Suprapubic skin (tissue), 4 donors: ENCODE results near the gene SNURF. TPM values are rescaled to one million over a fixed set of nuclear protein-coding genes. Genes with fewer than 3 reads are reported as not detected.
"Not testable (repeated sequence)": the region's sequence is repeated elsewhere in the genome, so short reads cannot be mapped to it uniquely, and the experiment has no call there.

Experiments used
- DNase-seq, 2 donors: peaks; one replicate each; pipeline ENCODE4 v3.0.0-alpha.2; 2019; ENCODE audit warnings: low spot score in 2 of 2
- H3K27ac ChIP-seq: fragments of 200-600 bp; sonication (generic); one replicate; pipeline ENCODE4 v1.5.1; 2019
- H3K27me3 ChIP-seq: fragments of 200-600 bp; sonication (generic); one replicate; pipeline ENCODE4 v1.5.1; 2019
- H3K36me3 ChIP-seq: fragments of 200-600 bp; sonication (generic); one replicate; pipeline ENCODE4 v1.5.1; 2019
- H3K4me1 ChIP-seq: fragments of 200-600 bp; sonication (generic); one replicate; pipeline ENCODE4 v1.5.1; 2019
- H3K4me3 ChIP-seq: fragments of 200-600 bp; sonication (generic); one replicate; pipeline ENCODE4 v1.5.1; 2019; ENCODE audit warnings: mild to moderate bottlenecking
- H3K9me3 ChIP-seq: fragments of 200-600 bp; sonication (generic); one replicate; pipeline ENCODE4 v1.5.1; 2019
- EP300 ChIP-seq: sonication (generic); formaldehyde crosslinking; IDR thresholded peaks from one replicate; pipeline ENCODE4 v1.6.1; 2017; ENCODE audit warnings: antibody characterized with exemption
- POLR2A ChIP-seq, 2 donors: fragments of 450-650 bp; IDR thresholded peaks; one replicate each; pipeline ENCODE4 v1.6.1; 2017; ENCODE audit warnings: antibody characterized with exemption in 2 of 2, mild to moderate bottlenecking in 2 of 2, moderate library complexity in 2 of 2
- POLR2AphosphoS5 ChIP-seq, 3 donors: sonication (generic); formaldehyde crosslinking; IDR thresholded peaks; one replicate each; pipeline ENCODE4 v1.6.1; 2017; ENCODE audit warnings: antibody characterized with exemption in 3 of 3
- WGBS: methylation state at CpG from one replicate; pipeline ENCODE4 v1.1.5; 2018; 5-methylcytosine and 5-hydroxymethylcytosine counted together
- total RNA-seq, 4 donors: library from RNA; depleted of rRNA; stranded (reverse); fragments of >200 nt; gene quantifications; one replicate each; pipeline ENCODE4 v1.1.0, GENCODE V29; 2016
- TF ChIP-seq, protein P1 (sequence below), 2 donors: fragments of 200-600 bp in 1 of 2; fragments of 450-650 bp in 1 of 2; sonication (generic) in 1 of 2; IDR thresholded peaks; one replicate each; pipeline ENCODE4 v1.5.1; 2016 to 2019; ENCODE audit warnings: antibody characterized with exemption in 2 of 2, mild to moderate bottlenecking in 1 of 2, moderate library complexity in 1 of 2

The SNURF gene
- total RNA-seq, 4 donors from 2014 or later: 7.1 to 17.8 (median 9.8) TPM; not detected in 1

DNA sequence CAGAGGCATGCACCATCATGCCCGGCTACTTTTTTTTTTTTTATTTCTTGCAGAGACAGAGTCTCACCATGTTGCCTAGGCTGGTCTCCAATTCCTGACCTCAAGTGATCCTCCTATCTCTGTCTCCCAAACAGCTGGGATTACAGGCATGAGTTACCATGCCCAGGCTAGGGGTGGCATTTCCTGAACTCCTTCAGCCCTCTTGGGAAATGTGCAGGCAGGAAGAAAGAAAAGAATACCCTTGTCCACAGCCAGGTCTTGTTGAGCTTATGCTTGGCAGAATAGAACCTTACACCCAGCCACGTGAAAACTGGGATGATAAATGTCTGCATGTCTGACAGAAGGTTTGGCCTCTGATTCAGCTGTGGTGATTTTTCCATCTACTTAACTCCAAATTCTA, 30.2 kb upstream of the SNURF start:
- Histone ChIP-seq H3K27me3 (no peaks in the 10 kb centered on the region), H3K4me1 (no peaks in the 10 kb centered on the region), H3K4me3 (no peak overlapping the region), H3K27ac (no peak overlapping the region), H3K36me3 (no peaks in the 10 kb centered on the region), H3K9me3 (peaks cover 5% of the 10 kb centered on the region)
- TF ChIP-seq POLR2A (IDR thresholded peaks at IDR 0.05) (no peak), EP300 (no peak), POLR2AphosphoS5 (IDR thresholded peaks at IDR 0.05) (no peak)
- TF ChIP-seq, protein P1, sequence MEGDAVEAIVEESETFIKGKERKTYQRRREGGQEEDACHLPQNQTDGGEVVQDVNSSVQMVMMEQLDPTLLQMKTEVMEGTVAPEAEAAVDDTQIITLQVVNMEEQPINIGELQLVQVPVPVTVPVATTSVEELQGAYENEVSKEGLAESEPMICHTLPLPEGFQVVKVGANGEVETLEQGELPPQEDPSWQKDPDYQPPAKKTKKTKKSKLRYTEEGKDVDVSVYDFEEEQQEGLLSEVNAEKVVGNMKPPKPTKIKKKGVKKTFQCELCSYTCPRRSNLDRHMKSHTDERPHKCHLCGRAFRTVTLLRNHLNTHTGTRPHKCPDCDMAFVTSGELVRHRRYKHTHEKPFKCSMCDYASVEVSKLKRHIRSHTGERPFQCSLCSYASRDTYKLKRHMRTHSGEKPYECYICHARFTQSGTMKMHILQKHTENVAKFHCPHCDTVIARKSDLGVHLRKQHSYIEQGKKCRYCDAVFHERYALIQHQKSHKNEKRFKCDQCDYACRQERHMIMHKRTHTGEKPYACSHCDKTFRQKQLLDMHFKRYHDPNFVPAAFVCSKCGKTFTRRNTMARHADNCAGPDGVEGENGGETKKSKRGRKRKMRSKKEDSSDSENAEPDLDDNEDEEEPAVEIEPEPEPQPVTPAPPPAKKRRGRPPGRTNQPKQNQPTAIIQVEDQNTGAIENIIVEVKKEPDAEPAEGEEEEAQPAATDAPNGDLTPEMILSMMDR (IDR thresholded peaks at IDR 0.05): no peak
- 67% methylated on average over 2 of the region's 2 CpGs for WGBS
- DNase-seq: no peak

DNA sequence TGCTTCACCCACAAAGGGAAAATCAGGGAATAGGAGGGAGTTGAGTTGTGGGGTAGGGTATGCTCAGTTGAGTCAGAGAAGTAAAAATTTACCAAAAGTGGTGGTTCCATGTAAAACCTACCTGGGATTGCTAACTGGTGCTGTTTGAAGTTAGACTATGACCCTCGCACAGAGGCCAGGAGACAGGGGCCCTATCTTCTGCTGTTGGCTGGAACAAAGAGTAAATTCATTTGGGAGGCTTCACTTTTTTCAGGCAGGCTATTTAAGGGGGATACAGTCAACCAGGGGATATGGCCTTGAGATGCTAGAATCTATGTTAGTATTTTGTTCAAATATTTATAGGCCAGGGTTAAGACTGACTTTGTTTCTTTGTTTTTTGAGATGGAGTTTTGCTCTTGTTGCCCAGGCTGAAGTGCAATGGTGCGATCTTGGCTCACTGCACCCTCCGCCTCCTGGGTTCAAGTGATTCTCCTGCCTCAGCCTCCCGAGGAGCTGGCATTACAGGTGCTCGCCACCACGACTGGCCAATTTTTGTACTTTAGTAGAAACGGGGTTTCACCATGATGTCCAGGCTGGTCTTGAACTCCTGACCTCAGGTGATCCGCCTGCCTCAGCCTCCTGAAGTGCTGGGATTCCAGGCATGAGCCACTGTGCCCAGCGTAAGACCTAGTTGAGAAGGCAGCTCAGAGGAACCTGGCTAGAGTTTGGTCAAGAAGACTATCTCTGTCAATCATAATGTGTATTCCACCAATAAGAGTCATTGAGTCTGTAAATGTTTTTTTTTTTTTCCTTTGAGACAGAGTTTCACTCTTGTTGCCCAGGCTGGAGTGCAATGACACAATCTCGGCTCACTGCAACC, 22.7 kb upstream of the SNURF start:
- H3K27ac ChIP-seq, H3K27me3 ChIP-seq, H3K4me1 ChIP-seq, DNase-seq, H3K4me3 ChIP-seq, H3K36me3 ChIP-seq, H3K9me3 ChIP-seq: not testable (repeated sequence)
- WGBS: 87% methylated on average over 9 of the region's 10 CpGs

DNA sequence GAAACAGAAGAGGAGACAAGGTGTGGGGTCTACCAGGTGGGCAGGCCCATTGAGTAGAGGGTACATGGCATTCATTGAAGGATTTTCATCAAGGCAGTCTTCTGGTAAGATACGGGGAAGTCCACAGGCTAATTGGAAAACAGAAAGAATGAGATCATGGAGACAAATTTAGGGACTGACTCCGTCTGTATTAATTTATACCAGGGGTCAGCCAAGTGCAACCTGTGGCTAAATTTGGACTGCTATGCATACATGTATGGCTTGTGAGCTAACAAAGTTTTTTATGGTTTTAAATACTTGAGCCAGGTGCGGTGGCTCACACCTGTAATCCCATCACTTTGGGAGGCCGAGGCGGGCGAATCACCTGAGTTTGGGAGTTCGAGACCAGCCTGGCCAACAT, 21.1 kb upstream of the SNURF start:
- H3K27me3 ChIP-seq: no peaks in the 10 kb centered on the region
- 90% methylated on average over 7 of the region's 7 CpGs for WGBS
- H3K9me3 ChIP-seq: no peaks in the 10 kb centered on the region
- TF ChIP-seq POLR2AphosphoS5 (IDR thresholded peaks at IDR 0.05): no peak
- no peak for TF ChIP-seq EP300
- TF ChIP-seq, protein P1 (IDR thresholded peaks at IDR 0.05): no peak
- TF ChIP-seq POLR2A (IDR thresholded peaks at IDR 0.05): no peak
- DNase-seq: no peak
- H3K4me3 ChIP-seq: no peak overlapping the region
- H3K4me1 ChIP-seq: no peaks in the 10 kb centered on the region
- no peaks in the 10 kb centered on the region for H3K36me3 ChIP-seq
- H3K27ac ChIP-seq: no peak overlapping the region

DNA sequence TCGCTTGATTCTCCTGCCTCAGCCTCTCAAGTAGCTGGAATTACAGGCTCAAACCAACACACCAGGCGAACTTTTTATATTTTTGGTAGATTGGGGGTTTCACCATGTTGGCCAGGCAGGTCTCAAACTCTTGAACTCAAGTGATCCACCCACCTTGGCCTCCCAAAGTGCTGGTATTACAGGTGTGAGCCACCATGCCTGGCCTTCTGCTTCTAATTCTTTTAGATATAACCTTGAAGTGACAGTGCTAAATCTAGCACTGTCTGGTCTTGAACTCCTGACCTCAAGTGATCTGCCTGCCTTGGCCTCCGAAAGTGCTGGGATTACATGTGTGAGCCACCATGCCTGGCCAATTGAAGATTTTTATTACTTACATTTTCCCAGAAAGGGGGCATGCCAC, 16.6 kb upstream of the SNURF start:
- 79% methylated on average over 3 of the region's 3 CpGs for WGBS
- H3K9me3 ChIP-seq, H3K27ac ChIP-seq, H3K4me3 ChIP-seq, H3K4me1 ChIP-seq, H3K36me3 ChIP-seq, DNase-seq, H3K27me3 ChIP-seq: not testable (repeated sequence)

DNA sequence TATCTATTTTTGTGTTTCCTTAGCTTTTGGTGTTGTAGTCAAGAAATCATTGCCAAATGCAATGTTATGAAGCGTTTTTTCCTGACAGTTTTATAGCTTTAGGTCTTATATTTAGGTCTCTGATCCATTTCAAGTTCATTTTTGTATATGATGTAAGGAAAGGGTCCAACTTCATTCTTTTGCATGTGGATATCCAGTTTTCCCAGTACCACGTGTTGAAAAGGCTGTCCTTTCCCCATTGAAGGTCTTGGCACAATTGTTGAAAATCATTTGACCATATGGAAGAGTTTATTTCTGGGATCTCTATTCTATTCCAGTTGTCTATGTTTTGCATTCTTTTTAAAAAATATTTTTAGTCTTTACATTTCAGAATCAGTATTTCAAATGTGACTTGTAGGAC, 14.6 kb upstream of the SNURF start:
- TF ChIP-seq EP300: no peak
- Histone ChIP-seq H3K27me3 (no peaks in the 10 kb centered on the region), H3K27ac (no peak overlapping the region), H3K4me3 (no peak overlapping the region), H3K4me1 (no peaks in the 10 kb centered on the region), H3K9me3 (no peaks in the 10 kb centered on the region), H3K36me3 (no peaks in the 10 kb centered on the region)
- no peak for DNase-seq
- WGBS: 40% methylated on average over 2 of the region's 2 CpGs

DNA sequence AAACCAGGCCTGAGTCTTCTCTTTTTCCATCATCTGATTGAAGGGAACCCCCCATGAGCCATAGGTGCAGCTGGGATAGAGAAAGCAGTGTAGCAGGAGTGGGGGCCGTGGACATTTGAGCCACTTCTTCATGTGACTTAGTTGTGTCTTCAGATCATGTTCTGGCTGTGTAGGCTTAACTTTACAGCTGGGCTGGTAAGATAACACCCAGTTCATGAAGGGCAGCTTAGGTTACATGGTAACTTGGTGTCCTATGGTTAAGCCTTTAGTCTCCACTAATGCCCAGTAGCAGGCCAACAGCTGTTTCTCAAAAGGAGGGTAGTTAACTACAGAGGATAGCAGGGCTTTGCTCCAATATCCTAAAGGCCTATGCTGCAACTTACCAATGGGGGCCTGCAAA, 11.4 kb upstream of the SNURF start:
- H3K27ac ChIP-seq: no peak overlapping the region
- no peak overlapping the region for H3K4me3 ChIP-seq
- no peaks in the 10 kb centered on the region for H3K27me3 ChIP-seq
- H3K9me3 ChIP-seq: no peaks in the 10 kb centered on the region
- H3K36me3 ChIP-seq: no peaks in the 10 kb centered on the region
- 67% methylated on average over 1 of the region's 1 CpG for WGBS
- no peaks in the 10 kb centered on the region for H3K4me1 ChIP-seq
- DNase-seq: no peak
- TF ChIP-seq, protein P1 (IDR thresholded peaks at IDR 0.05): no peak
- TF ChIP-seq EP300 (no peak), POLR2AphosphoS5 (IDR thresholded peaks at IDR 0.05) (no peak)

DNA sequence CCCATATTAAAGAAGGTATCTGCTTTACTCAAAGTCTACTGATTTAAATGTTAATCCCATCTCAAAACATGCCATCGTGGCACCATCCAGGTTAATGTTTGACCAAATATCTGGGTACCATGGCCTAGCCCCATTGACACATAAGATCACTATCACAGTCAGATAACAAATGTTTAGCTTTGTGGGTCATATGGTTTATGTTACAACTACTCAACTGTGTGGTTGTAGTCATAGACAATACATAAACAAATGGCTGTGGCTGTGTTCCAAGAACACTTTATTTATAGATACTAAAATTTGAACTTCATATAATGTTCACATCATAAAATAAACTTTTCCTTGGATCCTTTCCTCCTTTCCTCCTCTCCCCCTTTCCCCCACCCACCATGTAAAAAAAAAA, 9.8 kb upstream of the SNURF start:
- Histone ChIP-seq H3K27ac (no peak overlapping the region), H3K27me3 (no peaks in the 10 kb centered on the region), H3K9me3 (no peaks in the 10 kb centered on the region), H3K36me3 (no peaks in the 10 kb centered on the region), H3K4me3 (no peak overlapping the region), H3K4me1 (no peaks in the 10 kb centered on the region)
- WGBS: 69% methylated on average over 1 of the region's 1 CpG
- TF ChIP-seq EP300: no peak
- no peak for TF ChIP-seq POLR2A (IDR thresholded peaks at IDR 0.05)
- no peak for TF ChIP-seq POLR2AphosphoS5 (IDR thresholded peaks at IDR 0.05)
- no peak for DNase-seq
